Motor neuron (in vitro differentiated cells): ENCODE results near the gene SHTN1. TPM values are rescaled to one million over a fixed set of nuclear protein-coding genes. Genes with fewer than 3 reads are reported as not detected.

Experiments used
- ATAC-seq, 8 experiments: fragments of 200-7000 bp; cut with Tn5 transposase; replicated peaks in 6 of 8; 2 replicates each; pipeline ENCODE4 v1.8.0; 2021; ENCODE audit warnings: mild to moderate bottlenecking in 8 of 8, moderate library complexity in 8 of 8
- H3K27ac ChIP-seq, 2 donors: fragments of 250-450 bp; sonication (Bioruptor Pico); 2 replicates each; pipeline ENCODE4 v1.9.0; 2021; ENCODE audit warnings: antibody characterized with exemption in 2 of 2, mild to moderate bottlenecking in 2 of 2, moderate library complexity in 1 of 2
- H3K4me1 ChIP-seq, 2 donors: fragments of 250-450 bp; sonication (Bioruptor Pico); replicated peaks in 1 of 2; 2 replicates each; pipeline ENCODE4 v1.6.1; 2021; ENCODE audit warnings: antibody characterized with exemption in 2 of 2, mild to moderate bottlenecking in 2 of 2, moderate library complexity in 1 of 2
- H3K4me3 ChIP-seq, 5 donors: fragments of 250-450 bp; sonication (Bioruptor Pico); 2 replicates each; pipeline ENCODE4 v1.9.0; 2021; ENCODE audit warnings: antibody characterized with exemption in 5 of 5, mild to moderate bottlenecking in 5 of 5, moderate library complexity in 4 of 5
- WGBS, 10 experiments: fragments of 450-650 bp; shearing (Covaris generic); methylation state at CpG; one replicate each; pipeline ENCODE4 v1.0.0; 2022; 5-methylcytosine and 5-hydroxymethylcytosine counted together
- in situ Hi-C, 9 experiments: fragments of 400-800 bp; cut with MboI; loops; one replicate each; pipeline ENCODE4 v1.15.0; 2021; ENCODE audit warnings: low sequenced_read_pairs in 9 of 9, low pct_unique_long_range_greater_than_20kb in 2 of 9; ENCODE audit not compliant: unreplicated experiment in 9 of 9
- total RNA-seq, 8 experiments: library from RNA; unstranded; fragments of 300-600 nt; gene quantifications; 2 replicates each; pipeline versions ENCODE4 v1.2.3 to v1.2.4, GENCODE V29; 2022

SHTN1 gene
- total RNA-seq, 8 experiments from 2014 or later, result 3.4 to 49.6 (median 24.6) TPM

DNA sequence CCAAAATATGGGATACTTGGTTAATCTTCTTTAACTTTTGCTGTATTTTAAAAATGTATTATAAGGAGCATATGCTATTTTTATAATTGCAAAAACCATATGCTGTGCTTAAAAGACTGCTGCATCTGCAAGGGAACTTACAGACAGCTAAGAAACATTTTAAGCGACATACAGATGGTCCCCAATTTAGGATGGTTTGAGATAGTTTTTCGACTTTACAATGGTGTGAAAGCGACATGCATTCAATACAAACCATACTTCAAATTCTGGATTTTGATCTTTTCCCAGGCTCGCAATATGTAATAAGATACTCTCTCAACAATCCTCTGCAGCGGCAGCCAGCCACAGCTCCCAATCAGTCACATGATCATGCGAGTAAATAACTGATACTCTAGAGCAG lies 73.2 kb downstream of the SHTN1 start:
- Histone ChIP-seq H3K27ac (no peak overlapping the region), H3K4me1 (no peaks in the 10 kb centered on the region), H3K4me3 (no peak overlapping the region)
- 38 to 98% (median 95%) methylated on average over 2 to 6 of the region's 6 CpGs; no CpG with 5 or more reads in 1 of the 10 experiments for WGBS, 10 experiments
- in situ Hi-C loops, result no loop called here
- ATAC-seq, result no peak

DNA sequence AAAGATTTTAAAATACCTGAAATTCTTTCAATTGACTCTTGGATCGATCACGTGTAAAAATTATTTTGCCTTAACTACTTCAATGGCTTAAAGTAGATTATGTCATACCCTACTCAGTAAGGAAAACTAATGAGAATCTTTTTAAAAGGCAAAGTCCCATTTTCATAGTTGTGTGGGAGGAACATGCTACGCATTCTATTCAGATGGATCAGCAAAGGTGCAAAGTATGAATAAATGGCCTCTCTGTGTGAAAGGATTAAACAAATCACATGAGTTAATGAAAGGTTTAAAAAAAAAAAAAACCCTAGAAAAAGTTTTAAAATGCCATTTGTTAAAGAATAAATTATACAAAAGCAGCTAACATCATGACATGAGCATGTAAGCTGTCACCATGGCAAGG lies 78.6 kb downstream of the SHTN1 start:
- 89 to 100% (median 96%) methylated on average over 1 to 3 of the region's 3 CpGs; no CpG with 5 or more reads in 1 of the 10 experiments for WGBS, 10 experiments
- in situ Hi-C loops, result no loop called here
- ATAC-seq, result no peak
- H3K4me1 ChIP-seq, result no peaks in the 10 kb centered on the region
- no peak overlapping the region for H3K27ac ChIP-seq
- no peak overlapping the region for H3K4me3 ChIP-seq

DNA sequence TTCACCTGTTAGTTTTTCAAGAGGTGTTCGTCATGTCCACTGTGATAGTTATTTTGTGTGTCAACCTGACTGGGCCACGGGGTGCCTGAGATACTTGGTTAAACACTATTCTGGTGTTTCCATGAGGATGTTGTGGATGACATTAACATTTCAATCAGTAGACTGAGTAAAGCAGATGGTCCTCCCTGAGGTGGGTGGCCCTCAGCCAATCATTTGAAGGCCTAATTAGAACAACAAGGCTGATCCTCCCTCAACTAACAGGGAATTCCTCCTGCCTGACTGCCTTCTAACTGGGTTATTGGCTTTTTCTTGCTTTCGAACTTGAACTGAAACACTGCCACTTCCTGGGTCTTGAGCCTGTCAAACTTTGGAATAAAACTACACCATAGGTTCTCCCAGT lies 79.9 kb downstream of the SHTN1 start:
- H3K4me3 ChIP-seq, result no peak overlapping the region
- 72 to 86% (median 83%) methylated on average over 1 to 3 of the region's 3 CpGs; no CpG with 5 or more reads in 2 of the 10 experiments for WGBS, 10 experiments
- H3K4me1 ChIP-seq, result no peaks in the 10 kb centered on the region
- in situ Hi-C loops, result no loop called here
- no peak overlapping the region for H3K27ac ChIP-seq
- no peak for ATAC-seq

DNA sequence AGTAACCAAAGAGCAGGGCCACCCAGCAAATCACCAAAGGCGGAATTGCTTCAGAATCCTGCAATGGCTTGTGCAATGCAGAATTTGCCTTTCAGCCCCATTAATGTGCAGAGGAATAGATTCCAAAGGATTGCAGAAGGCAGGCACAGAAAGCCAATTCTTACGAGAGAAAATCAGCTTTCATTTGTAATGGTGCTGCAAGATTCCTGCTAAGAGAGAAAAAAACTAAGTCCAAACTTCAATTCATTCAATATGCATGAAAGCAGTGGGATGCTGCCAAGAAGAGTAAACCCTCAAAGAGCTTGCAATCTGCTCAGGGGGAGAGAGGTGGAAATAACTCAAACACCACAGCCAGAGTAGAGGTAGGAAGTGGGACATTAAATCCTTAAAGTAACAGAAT lies 85.3 kb downstream of the SHTN1 start:
- no peak overlapping the region for H3K27ac ChIP-seq
- WGBS, 10 experiments, result 0 to 100% (median 100%) methylated on average over 1 to 2 of the region's 2 CpGs; no CpG with 5 or more reads in 1 of the 10 experiments
- ATAC-seq, result no peak
- H3K4me3 ChIP-seq, result no peak overlapping the region
- no peaks in the 10 kb centered on the region for H3K4me1 ChIP-seq
- in situ Hi-C loops, result no loop called here

DNA sequence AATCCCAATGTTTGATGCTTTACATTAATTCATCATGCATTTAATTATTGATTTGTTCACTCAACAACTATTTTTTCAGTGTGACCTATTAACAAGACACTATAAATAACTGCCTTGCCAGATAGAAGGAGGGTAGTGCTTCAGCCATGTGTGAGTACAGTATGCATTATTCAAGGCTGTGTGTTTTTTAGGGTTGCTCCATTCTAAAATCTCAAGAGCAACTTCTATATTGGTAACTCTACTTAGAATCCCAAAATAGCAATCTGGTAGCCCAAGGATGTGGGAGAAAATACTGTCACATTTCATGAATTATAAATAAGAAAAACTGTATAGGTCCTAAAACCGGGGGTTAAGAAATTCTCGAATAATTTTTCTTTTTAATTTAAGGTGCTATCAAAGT lies 85.8 kb downstream of the SHTN1 start:
- in situ Hi-C loops, result no loop called here
- ATAC-seq, result no peak
- 93 to 100% (median 96%) methylated on average over 2 of the region's 2 CpGs; no CpG with 5 or more reads in 1 of the 10 experiments for WGBS, 10 experiments
- no peak overlapping the region for H3K27ac ChIP-seq
- H3K4me1 ChIP-seq, result no peaks in the 10 kb centered on the region
- no peak overlapping the region for H3K4me3 ChIP-seq

DNA sequence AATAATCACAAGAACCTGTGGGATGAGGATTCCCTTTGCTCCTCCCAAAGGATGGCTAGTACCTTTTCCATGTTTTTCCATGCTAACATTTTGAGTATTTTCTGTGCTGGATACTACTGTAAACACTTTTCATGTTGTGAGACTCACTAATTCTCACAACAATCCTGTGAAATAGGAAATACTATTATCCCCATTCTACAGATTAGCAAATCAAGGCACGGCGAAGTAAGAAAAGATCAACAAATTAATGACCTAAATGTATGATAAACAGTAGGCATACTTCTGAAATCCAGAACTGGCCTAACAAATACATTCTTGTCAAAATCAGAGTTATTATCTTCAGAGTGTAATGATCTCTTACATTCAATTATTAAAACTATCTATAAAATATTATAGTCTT lies 86.4 kb downstream of the SHTN1 start:
- WGBS, 10 experiments, result 82 to 100% (median 100%) methylated on average over 2 of the region's 2 CpGs; no CpG with 5 or more reads in 2 of the 10 experiments
- in situ Hi-C loops, result no loop called here
- no peak for ATAC-seq
- Histone ChIP-seq H3K4me1 (no peaks in the 10 kb centered on the region), H3K4me3 (no peak overlapping the region), H3K27ac (no peak overlapping the region)

DNA sequence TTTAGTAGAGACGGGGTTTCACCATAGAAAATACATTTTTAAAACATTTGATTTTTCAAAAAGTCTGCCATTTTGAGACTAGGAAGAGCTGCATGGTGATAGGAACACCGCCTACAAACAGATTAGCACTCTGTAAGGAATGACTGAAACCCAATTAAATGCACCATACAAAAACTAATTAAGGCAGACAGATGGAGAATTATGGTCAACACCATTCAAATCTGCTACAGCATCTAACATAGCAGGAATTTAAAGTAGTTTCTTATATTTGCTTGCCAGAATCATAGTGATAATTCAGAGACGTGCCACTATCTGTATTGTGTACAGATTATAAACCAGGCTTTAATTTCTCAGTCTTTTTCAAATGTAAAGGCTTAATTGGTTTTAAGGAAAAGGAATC lies 87.5 kb downstream of the SHTN1 start:
- no peak overlapping the region for H3K4me3 ChIP-seq
- 90 to 100% (median 94%) methylated on average over 1 to 3 of the region's 3 CpGs; no CpG with 5 or more reads in 3 of the 10 experiments for WGBS, 10 experiments
- H3K4me1 ChIP-seq, result no peaks in the 10 kb centered on the region
- in situ Hi-C loops, result no loop called here
- peak in 1 of 8 experiments; percentile 11 for ATAC-seq
- no peak overlapping the region for H3K27ac ChIP-seq

DNA sequence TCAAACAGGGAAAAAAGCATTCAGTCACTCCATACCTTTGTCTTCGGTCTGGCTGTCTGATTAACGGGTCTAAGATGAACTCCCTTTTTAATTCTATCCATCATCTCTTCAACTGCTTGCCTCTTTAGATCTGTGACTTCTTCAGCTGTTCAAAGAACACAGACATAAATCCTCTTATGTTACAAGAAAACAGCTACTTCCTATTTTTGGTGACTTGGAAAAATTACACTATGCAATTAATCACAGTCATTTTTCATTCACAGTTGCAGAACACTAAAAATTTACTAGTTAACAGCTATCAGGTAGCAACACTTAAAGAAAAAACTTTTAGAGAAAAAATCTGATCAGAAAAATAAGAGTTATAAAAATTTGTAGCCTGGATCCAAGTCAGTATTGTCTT lies 89.6 kb downstream of the SHTN1 start:
- in situ Hi-C loops, result no loop called here
- 81 to 100% (median 92%) methylated on average over 1 to 2 of the region's 2 CpGs; no CpG with 5 or more reads in 2 of the 10 experiments for WGBS, 10 experiments
- no peaks in the 10 kb centered on the region for H3K4me1 ChIP-seq
- H3K4me3 ChIP-seq, result no peak overlapping the region
- no peak for ATAC-seq
- H3K27ac ChIP-seq, result no peak overlapping the region

DNA sequence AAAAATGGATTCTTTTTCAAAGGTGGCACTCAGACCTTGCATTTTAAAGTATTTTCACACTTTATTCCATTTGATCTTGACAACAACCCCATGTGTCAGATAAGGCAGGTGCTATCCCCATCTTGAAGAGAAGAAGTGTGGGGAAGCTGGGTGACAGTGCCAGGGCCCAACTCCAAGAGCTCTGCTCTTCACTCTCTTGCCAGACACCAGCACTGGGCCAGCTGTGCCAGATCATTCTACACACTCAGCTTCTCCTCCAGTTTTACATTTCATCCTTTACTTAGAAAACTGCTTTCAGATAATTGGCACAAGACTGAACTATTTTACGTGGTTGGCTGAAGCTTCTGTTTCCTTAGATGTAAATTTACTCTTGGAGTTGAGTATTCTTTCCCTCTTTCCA lies 91.3 kb downstream of the SHTN1 start:
- H3K4me1 ChIP-seq, result no peaks in the 10 kb centered on the region

DNA sequence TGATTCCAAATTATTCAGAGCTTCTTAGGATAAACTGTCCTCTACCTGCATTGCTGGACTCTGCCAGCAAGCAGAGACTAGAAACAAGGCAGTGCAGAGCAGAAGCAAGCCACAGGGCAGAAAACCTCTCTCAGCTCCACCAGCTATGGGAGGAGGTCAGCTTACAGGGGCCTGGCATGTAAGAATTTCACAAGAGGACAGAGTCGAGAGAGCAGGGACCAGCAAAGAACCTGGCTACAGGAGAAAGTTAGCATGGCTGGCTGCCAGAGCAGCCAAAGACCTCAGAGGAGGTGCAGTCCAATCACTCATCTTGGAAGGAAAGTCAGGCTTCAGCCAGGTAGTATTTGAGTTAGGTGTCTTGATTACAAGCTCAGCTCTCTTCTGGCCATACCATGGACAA lies 92.8 kb downstream of the SHTN1 start:
- H3K27ac ChIP-seq, result no peak overlapping the region
- no peak overlapping the region for H3K4me3 ChIP-seq
- in situ Hi-C loops, result no loop called here
- WGBS, 10 experiments, result 20 to 67% (median 53%) methylated on average over 1 of the region's 1 CpG; no CpG with 5 or more reads in 6 of the 10 experiments
- H3K4me1 ChIP-seq, result peaks cover 0 to 4% of the 10 kb centered on the region in 2 donors
- ATAC-seq, result no peak

More for the DNA sequence above, 91.3 kb downstream of the SHTN1 start:
- no peak overlapping the region for H3K27ac ChIP-seq
- 33 to 100% (median 100%) methylated on average over 1 of the region's 1 CpG; no CpG with 5 or more reads in 6 of the 10 experiments for WGBS, 10 experiments
- ATAC-seq, result no peak
- H3K4me3 ChIP-seq, result no peak overlapping the region
- in situ Hi-C loops, result no loop called here

DNA sequence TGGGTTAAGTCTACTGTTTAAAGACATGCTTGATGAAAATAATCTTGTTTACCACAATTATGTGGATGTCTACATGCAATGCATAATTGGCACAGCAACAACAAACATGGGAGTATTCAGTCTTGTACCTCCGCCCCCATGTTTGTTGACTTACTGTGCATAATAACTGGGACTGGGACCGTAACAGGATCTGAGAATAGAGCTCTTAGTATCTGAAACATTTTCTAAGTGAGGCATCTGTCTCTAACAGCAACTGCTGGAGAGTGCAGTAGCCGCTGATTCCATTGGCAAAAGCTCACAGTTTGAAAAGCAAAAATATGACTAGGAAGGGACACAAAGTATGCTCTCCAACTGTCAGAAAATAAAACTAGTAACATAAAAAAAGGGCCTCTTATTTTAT lies 94.1 kb downstream of the SHTN1 start:
- H3K4me3 ChIP-seq, result no peak overlapping the region
- in situ Hi-C loops, result no loop called here
- ATAC-seq, result peak in 5 of 8 experiments; percentile 25 to 96 (median 93)
- peaks cover 3 to 4% of the 10 kb centered on the region in 2 donors for H3K4me1 ChIP-seq
- 20 to 100% (median 93%) methylated on average over 1 to 3 of the region's 3 CpGs; no CpG with 5 or more reads in 1 of the 10 experiments for WGBS, 10 experiments
- H3K27ac ChIP-seq, result no peak overlapping the region

DNA sequence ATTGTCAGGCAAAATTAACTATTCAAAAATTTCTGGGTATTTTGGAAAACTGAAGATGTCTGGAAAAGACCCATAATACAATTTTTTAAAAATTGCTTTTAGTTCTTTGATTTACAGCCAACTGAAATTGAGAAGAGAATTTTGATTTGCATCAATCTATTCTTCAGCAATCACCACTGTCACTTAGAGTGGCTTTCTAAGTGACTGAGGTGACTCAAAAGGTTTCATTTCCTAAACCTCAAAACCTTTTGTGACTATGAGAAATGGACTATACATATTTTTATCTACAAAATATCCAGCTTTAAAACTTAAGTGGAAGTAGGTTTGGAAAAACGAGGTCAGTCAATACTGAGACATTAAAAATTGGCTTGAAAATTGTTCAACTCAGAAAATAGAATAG lies 95.7 kb downstream of the SHTN1 start:
- ATAC-seq, result no peak
- in situ Hi-C loops, result no loop called here
- 43 to 88% (median 70%) methylated on average over 1 of the region's 1 CpG; no CpG with 5 or more reads in 2 of the 10 experiments for WGBS, 10 experiments
- Histone ChIP-seq H3K4me3 (no peak overlapping the region), H3K27ac (no peak overlapping the region), H3K4me1 (peaks cover 3 to 4% of the 10 kb centered on the region in 2 donors)

DNA sequence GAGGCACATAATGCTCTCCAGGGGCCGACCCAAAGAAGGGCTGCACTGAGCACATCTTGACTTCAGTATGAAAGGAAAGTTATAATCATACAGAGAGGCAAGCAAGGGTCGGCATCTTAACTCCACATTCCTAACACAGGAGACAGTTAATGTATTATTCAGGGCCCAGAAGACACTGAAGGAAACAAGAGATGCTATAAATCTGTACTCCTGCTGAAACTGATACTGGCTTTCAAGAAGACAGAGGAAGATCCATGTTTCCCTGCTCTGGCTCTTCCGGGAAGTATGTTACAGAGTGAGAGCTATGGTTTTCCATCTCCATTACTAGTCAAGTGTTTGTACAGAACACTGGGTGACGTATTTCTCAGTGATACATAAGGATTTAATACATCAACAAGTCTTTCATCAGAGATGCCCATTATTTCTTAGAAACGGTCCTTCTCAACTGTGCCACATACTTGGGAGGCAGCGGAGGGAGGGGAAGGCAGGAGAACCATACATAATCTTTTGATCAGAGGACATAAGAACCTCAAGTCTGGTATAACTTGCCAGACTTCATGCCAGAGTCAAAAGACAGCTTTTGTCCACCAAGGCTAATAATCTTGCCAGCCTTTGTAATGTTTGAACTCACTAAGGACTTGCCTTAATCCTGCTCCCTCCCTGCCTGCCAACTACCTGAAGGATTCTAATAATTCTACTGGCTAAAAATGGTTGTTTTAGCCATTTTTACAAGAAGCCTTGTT lies 97.6 kb downstream of the SHTN1 start:
- no peak overlapping the region for H3K4me3 ChIP-seq
- WGBS, 10 experiments, result 0 to 100% (median 73%) methylated on average over 1 to 5 of the region's 6 CpGs; no CpG with 5 or more reads in 1 of the 10 experiments
- H3K27ac ChIP-seq, result no peak overlapping the region
- in situ Hi-C loops, result no loop called here
- peaks cover 3 to 4% of the 10 kb centered on the region in 2 donors for H3K4me1 ChIP-seq
- ATAC-seq, result peak in 3 of 8 experiments; percentile 16 to 61 (median 44)

DNA sequence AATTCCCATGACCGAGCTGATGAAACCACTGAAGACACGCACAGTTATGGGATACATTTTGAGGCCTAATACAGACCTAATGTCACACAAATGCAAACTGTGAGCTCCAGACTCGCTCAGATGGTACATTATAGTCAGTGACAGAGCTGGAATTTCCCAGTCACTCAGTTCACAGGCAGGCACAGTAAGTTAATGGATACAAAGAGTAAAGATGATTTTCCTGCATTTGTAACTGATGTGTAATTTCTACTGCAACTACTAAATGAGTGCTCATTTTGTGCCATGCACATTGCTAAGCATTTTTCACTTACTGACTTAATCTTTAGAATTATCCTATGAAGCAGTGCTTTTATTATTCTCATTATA lies 99.2 kb downstream of the SHTN1 start:
- H3K4me1 ChIP-seq, result peaks cover 3 to 4% of the 10 kb centered on the region in 2 donors
- no peak overlapping the region for H3K4me3 ChIP-seq
- no peak overlapping the region for H3K27ac ChIP-seq
- 81 to 100% (median 100%) methylated on average over 1 to 3 of the region's 3 CpGs; no CpG with 5 or more reads in 2 of the 10 experiments for WGBS, 10 experiments
- ATAC-seq, result no peak
- in situ Hi-C loops, result no loop called here
